HepG2 (cell line): Measurements from ENCODE around the gene GGACT. TPM values are rescaled to one million over a fixed set of nuclear protein-coding genes. Genes with fewer than 3 reads are reported as not detected.
A peak's percentile ranks its signal among the peaks of the same experiment; 100 is the strongest.

Experiments used
- CENPT ChIP-seq: sonication (generic); formaldehyde crosslinking; IDR thresholded peaks from 2 replicates; pipeline ENCODE4 v1.8.0; 2022; ENCODE audit warnings: low read depth, mild to moderate bottlenecking, moderate library complexity, missing genetic modification reagents
- CENPX ChIP-seq: sonication (generic); formaldehyde crosslinking; IDR thresholded peaks from 2 replicates; pipeline ENCODE4 v1.9.0; 2021; ENCODE audit warnings: mild to moderate bottlenecking, missing genetic modification reagents, moderate library complexity
- ELF3 ChIP-seq: IDR thresholded peaks from 2 replicates; pipeline ENCODE4 v1.6.1; 2016; ENCODE audit warnings: missing genetic modification reagents, missing compliant biosample characterization
- FOXP1 ChIP-seq, 2 experiments: fragments of 450-650 bp in 1 of 2; IDR thresholded peaks; 2 replicates each; pipeline ENCODE4 v1.6.1; 2017 to 2018; ENCODE audit warnings: antibody characterized with exemption in 1 of 2
- MXI1 ChIP-seq: IDR thresholded peaks from 3 replicates; pipeline ENCODE4 v1.6.1; 2012; ENCODE audit warnings: low read depth, low read length, inconsistent platforms, borderline replicate concordance
- NBN ChIP-seq: fragments of 450-650 bp; conservative IDR thresholded peaks from 2 replicates; pipeline ENCODE4 v1.6.1; 2017
- STAG1 ChIP-seq: sonication (generic); formaldehyde crosslinking; IDR thresholded peaks from 2 replicates; pipeline ENCODE4 v1.4.0; 2020; ENCODE audit warnings: missing genetic modification reagents
- ZBTB10 ChIP-seq: sonication (generic); formaldehyde crosslinking; IDR thresholded peaks from 2 replicates; pipeline ENCODE4 v1.4.0; 2020; ENCODE audit warnings: missing genetic modification reagents, borderline replicate concordance
- ZNF280D ChIP-seq: sonication (generic); formaldehyde crosslinking; IDR thresholded peaks from 2 replicates; pipeline ENCODE4 v1.5.1; 2020; ENCODE audit warnings: mild to moderate bottlenecking, missing genetic modification reagents
- ZNF34 ChIP-seq: sonication (generic); formaldehyde crosslinking; IDR thresholded peaks from 2 replicates; pipeline ENCODE4 v1.4.0; 2020; ENCODE audit warnings: mild to moderate bottlenecking, missing genetic modification reagents, borderline replicate concordance
- ZNF362 ChIP-seq: sonication (generic); formaldehyde crosslinking; IDR thresholded peaks from 2 replicates; pipeline ENCODE4 v1.4.0; 2020; ENCODE audit warnings: missing genetic modification reagents, mild to moderate bottlenecking, borderline replicate concordance
- ZNF788 ChIP-seq: sonication (generic); formaldehyde crosslinking; IDR thresholded peaks from 2 replicates; pipeline ENCODE4 v1.5.0; 2020; ENCODE audit warnings: mild to moderate bottlenecking, missing genetic modification reagents, borderline replicate concordance
- polyA plus RNA-seq, 8 experiments: library from polyadenylated mRNA; depleted of rRNA in 3 of 8; stranded (reverse) in 7 of 8; unstranded in 1 of 8; fragments of >200 nt; fragmentation: Illumina TruSeq in 4 of 8; extraction: Trizol in 4 of 8; gene quantifications; 2 replicates each; pipeline versions ENCODE4 v1.2.1 to v1.2.3, GENCODE V29; 2011 to 2016; ENCODE audit warnings: low read depth in 4 of 8, missing spikeins in 1 of 8, mixed read lengths in 1 of 8; ENCODE audit not compliant: insufficient read depth in 1 of 8
- total RNA-seq, 5 experiments: library from RNA; depleted of rRNA; stranded (reverse); fragments of >200 nt; fragmentation: Illumina TruSeq; extraction: Trizol; gene quantifications; 2 replicates each; pipeline ENCODE4 v1.2.3, GENCODE V29; 2016; ENCODE audit warnings: low read depth in 1 of 5

GGACT gene
- total and polyA plus RNA-seq, 2 of the 13 experiments (the other 11 are each of a cell fraction or from before 2014, with no cell fraction given) = 1.7 to 1.9 TPM

- TF ChIP-seq ZNF280D (CRISPR knock-in tag) (no peak), CENPT (CRISPR knock-in tag) (no peak), ZNF34 (CRISPR knock-in tag) (no peak), NBN (no peak), ZNF788 (CRISPR knock-in tag) (no peak), ZNF362 (CRISPR knock-in tag) (no peak), FOXP1 (IDR thresholded peaks at IDR 0.05) (no peak), FOXP1 (CRISPR knock-in tag; IDR thresholded peaks at IDR 0.05) (no peak), MXI1 (no peak), ZBTB10 (no peak), CENPX (CRISPR knock-in tag) (no peak), ELF3 (0 out of 2 replicates have a peak, but pooled peaks have one; percentile 34), STAG1 (CRISPR knock-in tag) (peak; percentile 96)
These were observed 73.7 kb downstream of the GGACT start (continued) for GRCh38 chr13:100514788-100515409.
